Measurements from ENCODE around the gene ORC4.

ORC4 gene

DNA sequence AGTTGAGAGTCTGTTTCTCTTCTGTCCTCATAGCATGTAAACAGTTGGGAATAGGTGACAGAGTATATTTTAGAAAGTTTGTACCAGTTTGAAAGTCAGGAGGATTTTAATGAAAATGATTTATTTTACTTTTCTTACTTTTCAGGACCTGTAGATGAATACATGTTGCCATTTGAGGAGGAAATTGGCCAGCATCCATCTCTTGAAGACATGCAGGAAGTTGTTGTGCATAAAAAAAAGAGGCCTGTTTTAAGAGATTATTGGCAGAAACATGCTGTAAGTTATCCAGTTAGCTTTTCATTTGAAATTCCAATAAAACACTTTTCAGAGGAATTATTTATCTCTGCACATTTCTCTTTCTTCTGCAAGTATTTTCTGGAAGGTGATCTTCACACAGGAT, 94.7 kb downstream of the ORC4 start:
- no peak for DNase-seq

DNA sequence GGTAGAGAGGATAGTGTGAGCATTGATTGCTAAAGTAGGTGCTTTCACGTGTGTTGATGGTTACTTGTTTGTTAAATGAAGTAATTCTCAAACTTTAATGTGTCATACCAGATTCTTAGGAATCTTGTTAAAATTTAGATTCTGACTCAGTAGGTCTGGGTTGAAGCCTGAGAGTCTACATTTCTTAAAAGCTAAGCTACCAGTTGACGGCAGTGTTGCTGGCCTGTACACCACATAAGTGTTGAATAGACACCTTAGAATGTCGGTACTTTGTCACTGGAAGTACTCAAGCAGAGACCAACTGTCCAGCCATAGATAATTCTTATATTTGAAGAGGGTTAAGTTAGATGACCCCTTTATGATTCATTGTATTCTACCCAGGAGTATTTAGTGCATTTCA, 95.9 kb downstream of the ORC4 start:
- no peak for DNase-seq

DNA sequence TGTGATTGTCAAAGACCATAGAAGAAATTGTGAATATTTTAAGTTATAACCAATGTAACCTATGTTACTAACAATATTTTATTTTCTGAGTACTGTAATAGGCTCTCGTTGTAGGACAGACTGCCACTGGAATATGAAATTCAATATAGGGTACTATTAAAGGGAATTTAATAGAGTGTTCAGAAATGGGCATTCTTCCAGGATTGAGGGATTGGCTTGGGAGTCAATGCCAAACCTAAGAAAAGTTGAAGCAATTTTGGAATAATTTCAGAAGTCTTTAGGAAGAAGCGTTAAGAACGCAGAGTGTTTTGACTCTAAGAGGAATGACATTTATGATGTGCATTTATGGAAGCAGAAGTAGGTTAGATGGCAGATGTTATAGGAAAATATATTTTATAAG, 96.7 kb downstream of the ORC4 start:
- no peak for DNase-seq

DNA sequence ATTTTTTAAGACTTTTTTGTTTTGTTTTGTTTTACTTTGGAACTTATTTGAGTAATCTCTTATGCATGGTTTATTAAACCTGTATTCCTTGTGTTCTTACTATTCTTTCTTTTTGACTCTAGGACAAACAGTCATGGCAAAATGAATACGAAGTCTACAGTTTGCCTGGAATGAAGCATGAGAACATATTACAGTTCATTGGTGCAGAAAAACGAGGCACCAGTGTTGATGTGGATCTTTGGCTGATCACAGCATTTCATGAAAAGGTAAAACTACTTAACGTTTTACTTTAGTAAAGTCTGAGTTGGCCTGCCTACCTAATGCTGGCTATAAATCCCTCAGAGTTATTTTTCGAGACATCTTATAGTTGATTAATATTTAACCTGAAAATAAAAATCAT, 103.4 kb downstream of the ORC4 start:
- DNase-seq, result no peak

DNA sequence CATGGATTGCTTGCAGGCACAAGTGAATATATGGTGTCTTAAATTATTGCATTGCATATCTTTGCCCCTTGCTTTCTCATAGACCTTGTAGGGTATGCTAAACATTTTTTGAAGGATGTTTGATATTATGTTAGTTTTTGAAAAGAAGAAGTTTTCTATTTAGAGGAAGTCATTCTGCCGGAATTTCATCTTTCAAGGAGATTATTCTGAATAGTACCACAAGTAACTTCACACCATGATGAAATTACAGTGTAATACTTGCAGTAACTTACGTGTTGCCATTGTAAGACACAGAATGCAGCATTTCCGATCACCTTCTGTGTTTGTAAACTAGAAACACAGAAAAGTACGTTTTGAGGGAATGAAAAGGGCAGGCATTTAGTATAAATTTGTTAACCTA, 103.8 kb downstream of the ORC4 start:
- no peak for DNase-seq

DNA sequence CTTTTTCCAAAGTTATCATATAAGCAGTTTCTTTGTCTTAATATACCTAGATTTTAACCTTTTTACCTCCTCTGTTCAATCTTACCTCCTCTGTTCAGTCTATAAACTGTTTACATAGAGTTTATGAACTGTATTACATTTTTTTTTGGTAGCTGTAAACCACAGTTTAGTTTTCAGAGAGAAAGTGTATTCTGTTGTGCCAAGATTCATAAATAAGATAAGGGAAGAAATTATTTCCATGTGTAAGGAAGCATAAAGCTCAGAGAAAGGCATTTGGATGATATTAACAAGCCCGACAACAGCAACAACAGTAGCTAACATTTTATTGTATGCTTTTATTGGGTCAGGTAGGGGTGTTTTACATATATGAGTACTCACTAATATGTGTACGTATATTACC, 104.5 kb downstream of the ORC4 start:
- DNase-seq, result no peak

- DNase-seq, result no peak
Measured at GRCh38 chr2:147913701-147914480, 106.6 kb downstream of the ORC4 start.

GRCh38 chr2:147910990-147911473, 109.5 kb downstream of the ORC4 start:
- peak; percentile 67 for DNase-seq

DNA sequence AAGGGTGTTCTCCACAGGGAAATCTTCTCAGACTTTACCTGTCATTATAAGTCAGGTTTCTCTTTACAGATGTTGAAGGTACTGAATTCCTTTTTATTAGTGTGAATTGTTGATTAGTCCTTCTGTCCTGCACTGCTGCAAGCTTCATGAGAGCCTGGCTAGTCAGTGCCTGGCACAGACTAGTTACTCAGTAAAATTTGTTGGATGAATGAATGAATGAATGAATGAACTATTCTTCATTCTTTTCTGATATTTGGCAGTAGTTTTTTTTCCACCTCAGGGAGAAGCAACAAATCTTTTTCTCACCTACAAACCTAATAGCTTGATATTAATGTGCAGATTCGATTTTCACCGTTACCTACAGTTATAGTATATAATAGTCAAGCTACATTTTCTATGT, 111.4 kb downstream of the ORC4 start:
- no peak for DNase-seq

DNA sequence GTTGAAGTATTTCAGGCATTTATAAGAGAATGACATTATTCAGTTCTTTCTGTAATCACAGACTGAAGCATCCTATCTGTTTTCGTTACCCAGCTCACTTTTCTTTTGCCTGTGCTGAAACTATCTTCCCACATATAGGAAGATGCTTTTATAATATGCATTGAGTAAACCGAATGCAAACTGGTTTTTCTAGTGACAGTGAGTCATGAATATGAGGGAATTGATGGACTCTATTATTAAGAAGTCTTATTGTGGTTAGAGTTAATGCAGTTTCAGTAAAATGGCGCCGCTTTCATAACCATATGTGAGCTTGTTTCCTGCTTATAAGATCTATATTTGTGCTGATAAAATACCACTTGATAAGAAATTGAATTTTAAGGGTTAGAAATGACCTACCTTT, 116.5 kb downstream of the ORC4 start:
- no peak for DNase-seq

DNA sequence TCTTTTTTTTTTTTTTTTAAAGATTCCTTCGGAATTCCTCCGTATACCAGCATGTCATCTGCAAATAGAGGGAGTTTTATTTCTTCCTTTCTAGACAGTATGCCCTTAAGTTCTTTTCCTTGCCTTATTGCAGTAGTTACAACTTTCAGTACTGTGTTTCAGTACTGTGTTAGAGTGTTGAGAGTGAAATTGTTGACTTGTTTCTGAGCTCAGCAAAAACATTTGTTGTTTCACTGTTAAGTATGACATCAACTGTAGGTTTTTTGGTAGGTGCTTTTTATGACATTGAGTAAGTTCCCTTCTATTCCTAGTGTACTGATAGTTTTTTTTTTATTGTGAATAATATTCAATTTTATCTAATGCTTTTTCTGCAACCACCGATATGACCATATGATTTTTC, 131.9 kb downstream of the ORC4 start:
- no peak for DNase-seq

DNA sequence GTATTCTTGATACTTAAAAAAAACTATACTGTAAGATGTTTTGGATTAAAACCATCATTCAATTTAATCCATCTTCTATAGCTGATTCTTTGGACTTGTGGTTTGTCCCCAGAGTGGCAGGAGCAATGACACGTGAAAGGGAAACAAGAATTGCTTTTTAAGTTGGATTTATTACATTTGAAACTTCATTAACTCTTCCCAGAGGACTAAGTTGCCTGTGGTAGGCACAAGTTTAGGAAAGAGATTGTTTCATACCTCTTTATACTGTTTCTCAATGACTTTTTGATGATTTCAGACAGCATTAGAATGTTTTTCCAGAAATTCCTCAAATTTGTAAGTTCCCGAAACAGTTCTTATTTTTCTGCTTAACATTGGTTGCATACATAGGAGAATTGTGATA, 134.4 kb downstream of the ORC4 start:
- no peak for DNase-seq

- no peak for DNase-seq
Measured at GRCh38 chr2:147884830-147885229, 135.7 kb downstream of the ORC4 start.

- no peak for DNase-seq
Measured at GRCh38 chr2:147882631-147883030, 137.9 kb downstream of the ORC4 start.

Data from CD4-positive, alpha-beta T cell treated with Interleukin-21 for 1 hour (primary cell).